H9 (cell line): Measurements from ENCODE around the gene TLL2. TPM values are rescaled to one million over a fixed set of nuclear protein-coding genes. Genes with fewer than 3 reads are reported as not detected.

Experiments used
- DNase-seq: peaks from one replicate; pipeline ENCODE4 v3.0.0-alpha.2; 2017
- H2AFZ ChIP-seq: one replicate; pipeline ENCODE4 v1.6.1; 2013; ENCODE audit warnings: mild to moderate bottlenecking, low read length, control low read depth, moderate library complexity
- H2AK5ac ChIP-seq: 2 replicates; pipeline ENCODE4 v1.6.1; 2013; ENCODE audit warnings: low read length, control low read depth, mixed read lengths; ENCODE audit not compliant: insufficient read length
- H2BK120ac ChIP-seq: one replicate; pipeline ENCODE4 v1.6.1; 2013; ENCODE audit warnings: low read depth, mild to moderate bottlenecking, low read length, control low read depth, inconsistent platforms; ENCODE audit not compliant: poor library complexity, severe bottlenecking
- H2BK12ac ChIP-seq: 2 replicates; pipeline ENCODE4 v1.6.1; 2013; ENCODE audit warnings: low read length, control low read depth, mixed read lengths, low read depth; ENCODE audit not compliant: insufficient read length
- H2BK15ac ChIP-seq: 2 replicates; pipeline ENCODE4 v1.6.1; 2013; ENCODE audit warnings: low read depth, low read length, control low read depth
- H2BK20ac ChIP-seq: one replicate; pipeline ENCODE4 v1.6.1; 2013; ENCODE audit warnings: low read depth, mild to moderate bottlenecking, low read length, control low read depth, inconsistent platforms; ENCODE audit not compliant: poor library complexity, severe bottlenecking
- H2BK5ac ChIP-seq: 2 replicates; pipeline ENCODE4 v1.6.1; 2013; ENCODE audit warnings: low read length, control low read depth, mixed read lengths; ENCODE audit not compliant: insufficient read length
- H3K14ac ChIP-seq: 2 replicates; pipeline ENCODE4 v1.6.1; 2013; ENCODE audit warnings: low read length, control low read depth; ENCODE audit not compliant: insufficient read depth
- H3K18ac ChIP-seq: 2 replicates; pipeline ENCODE4 v1.6.1; 2013; ENCODE audit warnings: low read depth, mild to moderate bottlenecking, mixed read lengths, low read length, control low read depth; ENCODE audit not compliant: insufficient read length
- H3K23ac ChIP-seq: 2 replicates; pipeline ENCODE4 v1.6.1; 2013; ENCODE audit warnings: low read length, control low read depth, mixed read lengths, low read depth; ENCODE audit not compliant: insufficient read length
- H3K23me2 ChIP-seq: 2 replicates; pipeline ENCODE4 v1.6.1; 2013; ENCODE audit warnings: low read depth, mild to moderate bottlenecking, mixed read lengths, low read length, control low read depth; ENCODE audit not compliant: insufficient read length, poor library complexity, severe bottlenecking
- H3K27ac ChIP-seq: 2 replicates; pipeline ENCODE4 v1.5.1; 2013; ENCODE audit warnings: low read length, control low read depth, mixed read lengths, low read depth; ENCODE audit not compliant: insufficient read length
- H3K27me3 ChIP-seq: 2 replicates; pipeline ENCODE4 v1.6.1; 2013; ENCODE audit warnings: low read length, control low read depth, inconsistent platforms; ENCODE audit not compliant: insufficient read depth
- H3K4ac ChIP-seq: 2 replicates; pipeline ENCODE4 v1.6.1; 2013; ENCODE audit warnings: low read depth, mild to moderate bottlenecking, control low read depth, inconsistent platforms, low read length, moderate library complexity
- H3K4me1 ChIP-seq: 2 replicates; pipeline ENCODE4 v1.6.1; 2013; ENCODE audit warnings: low read length, control low read depth, inconsistent platforms; ENCODE audit not compliant: insufficient read depth
- H3K4me2 ChIP-seq: 2 replicates; pipeline ENCODE4 v1.6.1; 2013; ENCODE audit warnings: low read length, control low read depth, mixed read lengths; ENCODE audit not compliant: insufficient read length, insufficient read depth
- H3K56ac ChIP-seq: 2 replicates; pipeline ENCODE4 v1.6.1; 2013; ENCODE audit warnings: low read depth, mild to moderate bottlenecking, mixed read lengths, low read length, control low read depth; ENCODE audit not compliant: insufficient read length
- H3K79me1 ChIP-seq: 2 replicates; pipeline ENCODE4 v1.6.1; 2013; ENCODE audit warnings: low read depth, mild to moderate bottlenecking, moderate library complexity, low read length, control low read depth, inconsistent platforms; ENCODE audit not compliant: insufficient read depth, poor library complexity, severe bottlenecking
- H3K79me2 ChIP-seq: 2 replicates; pipeline ENCODE4 v1.6.1; 2013; ENCODE audit warnings: low read length, control low read depth, inconsistent platforms; ENCODE audit not compliant: insufficient read depth
- H3K9ac ChIP-seq: 2 replicates; pipeline ENCODE4 v1.6.1; 2013; ENCODE audit warnings: low read length, control low read depth, mixed read lengths; ENCODE audit not compliant: insufficient read length; ENCODE audit errors: extremely low read depth
- H3K9me3 ChIP-seq: one replicate; pipeline ENCODE4 v1.6.1; 2013; ENCODE audit warnings: low read depth, low read length, inconsistent platforms; ENCODE audit not compliant: control insufficient read depth
- H3T11ph ChIP-seq: one replicate; pipeline ENCODE4 v1.6.1; 2013; ENCODE audit warnings: mild to moderate bottlenecking, low read length, control low read depth, inconsistent platforms
- H4K20me1 ChIP-seq: one replicate; pipeline ENCODE4 v1.6.1; 2013; ENCODE audit not compliant: control insufficient read depth, insufficient read length, insufficient read depth
- H4K5ac ChIP-seq: 2 replicates; pipeline ENCODE4 v1.6.1; 2013; ENCODE audit warnings: low read depth, mild to moderate bottlenecking, mixed read lengths, low read length, control low read depth; ENCODE audit not compliant: insufficient read length
- H4K8ac ChIP-seq: replicated peaks from 2 replicates; pipeline ENCODE4 v1.6.1; 2013; ENCODE audit warnings: low read length, control low read depth, mixed read lengths, low read depth; ENCODE audit not compliant: insufficient read length
- H4K91ac ChIP-seq: 2 replicates; pipeline ENCODE4 v1.6.1; 2013; ENCODE audit warnings: low read depth, mild to moderate bottlenecking, moderate library complexity, mixed read lengths, low read length, control low read depth; ENCODE audit not compliant: insufficient read length
- H3K27ac Mint-ChIP-seq, 3 experiments: 2 replicates in 2 of 3; 3 replicates in 1 of 3; pipeline ENCODE4 v1.8.0; 2020 to 2021; ENCODE audit warnings: mixed read lengths in 3 of 3, mild to moderate bottlenecking in 1 of 3, moderate library complexity in 1 of 3
- H3K27me3 Mint-ChIP-seq: 2 replicates; pipeline ENCODE4 v1.8.0; 2021; ENCODE audit warnings: low read depth, mild to moderate bottlenecking, moderate library complexity, mixed read lengths
- H3K36me3 Mint-ChIP-seq, 3 experiments: 2 replicates in 2 of 3; 3 replicates in 1 of 3; pipeline ENCODE4 v1.8.0; 2020 to 2021; ENCODE audit warnings: low read depth in 3 of 3, mixed read lengths in 3 of 3; ENCODE audit not compliant: insufficient read depth in 1 of 3
- H3K4me1 Mint-ChIP-seq, 2 experiments: 2 replicates each; pipeline ENCODE4 v1.8.0; 2020; ENCODE audit warnings: mixed read lengths in 2 of 2
- H3K4me3 Mint-ChIP-seq, 2 experiments: 2 replicates in 1 of 2; 3 replicates in 1 of 2; pipeline ENCODE4 v1.8.0; 2020 to 2021; ENCODE audit warnings: mild to moderate bottlenecking in 2 of 2, mixed read lengths in 2 of 2, moderate library complexity in 1 of 2
- H3K9me3 Mint-ChIP-seq, 2 experiments: 2 replicates in 1 of 2; 3 replicates in 1 of 2; pipeline ENCODE4 v1.8.0; 2020; ENCODE audit warnings: mild to moderate bottlenecking in 2 of 2, mixed read lengths in 2 of 2, moderate library complexity in 1 of 2
- WGBS: extraction: QIAGEN DNeasy Blood & Tissue Kit; methylation state at CpG from one replicate; pipeline ENCODE4 v1.1.7; 2013; ENCODE audit warnings: missing lambda C conversion rate, low lambda C conversion rate, mixed read lengths; ENCODE audit not compliant: insufficient read length; ENCODE audit errors: extremely low coverage; 5-methylcytosine and 5-hydroxymethylcytosine counted together
- total RNA-seq: library from RNA; stranded (reverse); gene quantifications from 2 replicates; pipeline ENCODE4 v1.2.1, GENCODE V29; 2021
- TF ChIP-seq, protein P1 (sequence below): fragments of 200-600 bp; sonication (generic); conservative IDR thresholded peaks from 3 replicates; pipeline ENCODE4 v1.8.0; 2021; ENCODE audit warnings: antibody characterized with exemption, mild to moderate bottlenecking

TLL2 gene
- total RNA-seq, 1 experiment from 2014 or later, result 1.4 TPM

DNA sequence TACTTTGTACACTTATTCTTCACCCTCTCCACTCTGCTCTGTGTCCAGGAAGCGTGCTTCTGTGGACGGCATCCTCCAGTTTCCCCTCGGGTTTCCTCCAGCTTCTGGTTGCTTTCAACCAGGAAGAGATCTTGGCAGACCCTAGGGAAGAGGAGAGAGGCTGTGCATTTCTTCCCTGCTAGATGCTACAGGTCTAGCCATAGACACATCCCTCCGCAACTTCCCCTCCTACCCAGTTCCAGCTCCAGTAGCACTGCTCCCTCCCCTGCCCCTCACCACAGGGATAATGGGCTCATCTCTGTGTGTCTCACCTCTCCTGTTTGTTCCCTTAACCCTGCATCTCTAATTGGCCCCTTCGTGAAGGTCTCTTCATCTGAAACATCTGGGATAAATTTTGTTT, 16.3 kb downstream of the TLL2 start:
- no peak overlapping the region for H3K4ac ChIP-seq
- no peak overlapping the region for H3K56ac ChIP-seq
- H3K23me2 ChIP-seq, result no peaks in the 10 kb centered on the region
- no peak overlapping the region for H2BK20ac ChIP-seq
- no peak overlapping the region for H4K91ac ChIP-seq
- H2BK15ac ChIP-seq, result no peak overlapping the region
- peak; percentile 20 for DNase-seq
- H2AFZ ChIP-seq, result no peak overlapping the region
- Mint-ChIP-seq H3K27ac (no peak overlapping the region), H3K9me3 (no peaks in the 10 kb centered on the region), H3K27me3 (peaks cover 13% of the 10 kb centered on the region), H3K4me3 (no peak overlapping the region), H3K36me3 (no peaks in the 10 kb centered on the region; a peak in 1 of 7 replicates), H3K4me1 (peaks cover 6 to 14% of the 10 kb centered on the region in 2 experiments)
- H3K4me2 ChIP-seq, result no peak overlapping the region
- no peaks in the 10 kb centered on the region for H3K9me3 ChIP-seq
- no peak overlapping the region for H3K27ac ChIP-seq
- H3K79me1 ChIP-seq, result no peaks in the 10 kb centered on the region
- H3K23ac ChIP-seq, result no peak overlapping the region
- H3K79me2 ChIP-seq, result no peaks in the 10 kb centered on the region
- H3K14ac ChIP-seq, result no peak overlapping the region
- H3K18ac ChIP-seq, result no peak overlapping the region
- H3T11ph ChIP-seq, result no peak overlapping the region
- no peak overlapping the region for H4K5ac ChIP-seq
- no peaks in the 10 kb centered on the region for H3K4me1 ChIP-seq
- no peaks in the 10 kb centered on the region for H4K20me1 ChIP-seq
- no peak overlapping the region for H3K9ac ChIP-seq
- no peak overlapping the region for H2BK120ac ChIP-seq
- no peak overlapping the region for H2BK5ac ChIP-seq
- H2AK5ac ChIP-seq, result no peak overlapping the region
- H2BK12ac ChIP-seq, result no peak overlapping the region
- WGBS, result no CpG with 5 or more reads among the region's 5 CpGs
- no peak overlapping the region for H4K8ac ChIP-seq
- TF ChIP-seq, protein P1, sequence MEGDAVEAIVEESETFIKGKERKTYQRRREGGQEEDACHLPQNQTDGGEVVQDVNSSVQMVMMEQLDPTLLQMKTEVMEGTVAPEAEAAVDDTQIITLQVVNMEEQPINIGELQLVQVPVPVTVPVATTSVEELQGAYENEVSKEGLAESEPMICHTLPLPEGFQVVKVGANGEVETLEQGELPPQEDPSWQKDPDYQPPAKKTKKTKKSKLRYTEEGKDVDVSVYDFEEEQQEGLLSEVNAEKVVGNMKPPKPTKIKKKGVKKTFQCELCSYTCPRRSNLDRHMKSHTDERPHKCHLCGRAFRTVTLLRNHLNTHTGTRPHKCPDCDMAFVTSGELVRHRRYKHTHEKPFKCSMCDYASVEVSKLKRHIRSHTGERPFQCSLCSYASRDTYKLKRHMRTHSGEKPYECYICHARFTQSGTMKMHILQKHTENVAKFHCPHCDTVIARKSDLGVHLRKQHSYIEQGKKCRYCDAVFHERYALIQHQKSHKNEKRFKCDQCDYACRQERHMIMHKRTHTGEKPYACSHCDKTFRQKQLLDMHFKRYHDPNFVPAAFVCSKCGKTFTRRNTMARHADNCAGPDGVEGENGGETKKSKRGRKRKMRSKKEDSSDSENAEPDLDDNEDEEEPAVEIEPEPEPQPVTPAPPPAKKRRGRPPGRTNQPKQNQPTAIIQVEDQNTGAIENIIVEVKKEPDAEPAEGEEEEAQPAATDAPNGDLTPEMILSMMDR, result no peak
- no peaks in the 10 kb centered on the region for H3K27me3 ChIP-seq
